GM23338 (cell line): ENCODE data around the gene SLC4A9. TPM values are rescaled to one million over a fixed set of nuclear protein-coding genes. Genes with fewer than 3 reads are reported as not detected.
A peak's percentile ranks its signal among the peaks of the same experiment; 100 is the strongest.

Experiments used
- ATAC-seq: fragments of 200-7000 bp; cut with Tn5 transposase; 3 replicates; pipeline ENCODE4 v1.9.1; 2020
- DNase-seq: peaks from one replicate; pipeline ENCODE4 v3.0.0-alpha.2; 2015; ENCODE audit warnings: low spot score
- H2AFZ ChIP-seq: fragments of 200-600 bp; sonication (generic); 2 replicates; pipeline ENCODE4 v1.8.0; 2016; ENCODE audit warnings: antibody characterized with exemption, mild to moderate bottlenecking, moderate library complexity
- H3F3A ChIP-seq: fragments of 200-600 bp; sonication (generic); replicated peaks from 2 replicates; pipeline ENCODE4 v1.8.0; 2017; ENCODE audit warnings: antibody characterized with exemption, mixed run types, low read depth
- H3K27ac ChIP-seq: fragments of 200-600 bp; sonication (generic); 2 replicates; pipeline ENCODE4 v1.6.1; 2016; ENCODE audit warnings: low read depth
- H3K27me3 ChIP-seq: fragments of 200-600 bp; sonication (generic); 2 replicates; pipeline ENCODE4 v1.8.0; 2016; ENCODE audit warnings: mild to moderate bottlenecking, mixed run types, moderate library complexity; ENCODE audit not compliant: insufficient read depth
- H3K36me3 ChIP-seq: fragments of 200-600 bp; sonication (generic); 2 replicates; pipeline ENCODE4 v1.8.0; 2016; ENCODE audit warnings: mild to moderate bottlenecking; ENCODE audit not compliant: insufficient read depth
- H3K4me1 ChIP-seq: fragments of 200-600 bp; sonication (generic); 2 replicates; pipeline ENCODE4 v1.8.0; 2016; ENCODE audit warnings: mild to moderate bottlenecking, moderate library complexity; ENCODE audit not compliant: insufficient read depth
- H3K4me2 ChIP-seq: fragments of 200-600 bp; sonication (generic); 2 replicates; pipeline ENCODE4 v1.7.1; 2017; ENCODE audit warnings: mixed run types
- H3K4me3 ChIP-seq: fragments of 200-600 bp; sonication (generic); 2 replicates; pipeline ENCODE4 v1.6.1; 2016; ENCODE audit warnings: mixed run types
- H3K79me2 ChIP-seq: fragments of 200-600 bp; sonication (generic); replicated peaks from 2 replicates; pipeline ENCODE4 v1.8.0; 2017; ENCODE audit warnings: mild to moderate bottlenecking; ENCODE audit not compliant: insufficient read depth
- H3K9me2 ChIP-seq: fragments of 200-600 bp; sonication (generic); 2 replicates; pipeline ENCODE4 v1.8.0; 2017; ENCODE audit not compliant: insufficient read depth
- H4K20me1 ChIP-seq: fragments of 200-600 bp; sonication (generic); replicated peaks from 2 replicates; pipeline ENCODE4 v1.8.0; 2017; ENCODE audit warnings: mild to moderate bottlenecking; ENCODE audit not compliant: insufficient read depth
- H3K27ac Mint-ChIP-seq: 2 replicates; pipeline ENCODE4 v1.8.0; 2020; ENCODE audit warnings: inconsistent platforms, mild to moderate bottlenecking, moderate library complexity, mixed read lengths
- H3K27me3 Mint-ChIP-seq: 3 replicates; pipeline ENCODE4 v1.8.0; 2022; ENCODE audit warnings: low read depth, mild to moderate bottlenecking, moderate library complexity, mixed read lengths, inconsistent platforms; ENCODE audit not compliant: insufficient read depth, poor library complexity
- H3K36me3 Mint-ChIP-seq: 3 replicates; pipeline ENCODE4 v1.8.0; 2021; ENCODE audit warnings: low read depth, mild to moderate bottlenecking, inconsistent platforms, moderate library complexity, mixed read lengths
- H3K4me1 Mint-ChIP-seq: 3 replicates; pipeline ENCODE4 v1.8.0; 2020; ENCODE audit warnings: mild to moderate bottlenecking, inconsistent platforms, mixed read lengths
- H3K4me3 Mint-ChIP-seq: 3 replicates; pipeline ENCODE4 v1.8.0; 2021; ENCODE audit warnings: moderate library complexity, mild to moderate bottlenecking, inconsistent platforms, mixed read lengths
- H3K9me3 Mint-ChIP-seq: 3 replicates; pipeline ENCODE4 v1.8.0; 2020; ENCODE audit warnings: moderate library complexity, mild to moderate bottlenecking, inconsistent platforms, mixed read lengths
- CTCF ChIP-seq, 2 experiments: fragments of 200-600 bp in 1 of 2; sonication (generic) in 1 of 2; conservative IDR thresholded peaks; 2 replicates each; pipeline versions ENCODE4 v1.5.1 to v1.6.1; 2016 to 2017; ENCODE audit warnings: antibody characterized with exemption in 2 of 2, low read depth in 2 of 2, mild to moderate bottlenecking in 2 of 2, moderate library complexity in 1 of 2
- EZH2 ChIP-seq: fragments of 200-600 bp; sonication (generic); IDR thresholded peaks from one replicate; pipeline ENCODE4 v1.8.0; 2017; ENCODE audit warnings: antibody characterized with exemption, mild to moderate bottlenecking, low read depth; ENCODE audit not compliant: unreplicated experiment
- EZH2phosphoT487 ChIP-seq: fragments of 200-600 bp; sonication (generic); IDR thresholded peaks from one replicate; pipeline ENCODE4 v1.8.1; 2018; ENCODE audit warnings: antibody characterized with exemption; ENCODE audit not compliant: unreplicated experiment
- NANOG ChIP-seq: IDR thresholded peaks from 2 replicates; pipeline ENCODE4 v1.6.1; 2016; ENCODE audit warnings: antibody characterized with exemption, borderline replicate concordance
- POLR2AphosphoS5 ChIP-seq: IDR thresholded peaks from 2 replicates; pipeline ENCODE4 v1.6.1; 2016; ENCODE audit warnings: antibody characterized with exemption, low read depth
- REST ChIP-seq: IDR thresholded peaks from one replicate; pipeline ENCODE4 v1.6.1; 2018; ENCODE audit warnings: antibody characterized with exemption; ENCODE audit not compliant: unreplicated experiment
- ZNF114 ChIP-seq: fragments of 250-450 bp; sonication (Bioruptor Pico); IDR thresholded peaks from 2 replicates; pipeline ENCODE4 v1.5.0; 2020; ENCODE audit warnings: mild to moderate bottlenecking, moderate library complexity
- ZNF331 ChIP-seq: fragments of 250-450 bp; sonication (Bioruptor Pico); IDR thresholded peaks from 2 replicates; pipeline ENCODE4 v1.5.0; 2020; ENCODE audit warnings: low read depth, mild to moderate bottlenecking, moderate library complexity
- polyA plus RNA-seq: library from polyadenylated mRNA; unstranded; fragments of >200 nt; fragmentation: Nextera tagmentation; extraction: Ambion mirVana; gene quantifications from 2 replicates; pipeline ENCODE4 v1.2.1, GENCODE V29; 2016
- total RNA-seq: library from RNA; depleted of rRNA; stranded (reverse); fragments of >200 nt; shearing (Covaris generic); gene quantifications from 2 replicates; pipeline ENCODE4 v1.2.3, GENCODE V29; 2014

The SLC4A9 gene
- total and polyA plus RNA-seq, 2 experiments from 2014 or later = 0.08 TPM; not detected in 1

GRCh38 chr5:140366589-140367255 is 6.7 kb downstream of the SLC4A9 start:
- Histone ChIP-seq H3K27me3 (peaks cover 11% of the 10 kb centered on the region; the same call in 1 of the 2 replicates), H3K9me2 (0 out of 2 replicates have a peak, but pooled peaks cover 2% of the 10 kb centered on the region), H3K27ac (no peak overlapping the region), H3K4me3 (no peak overlapping the region), H3K79me2 (no peaks in the 10 kb centered on the region), H3K4me1 (no peaks in the 10 kb centered on the region), H3K4me2 (no peak overlapping the region), H4K20me1 (no peaks in the 10 kb centered on the region), H3F3A (no peaks in the 10 kb centered on the region), H2AFZ (no peak overlapping the region), H3K36me3 (no peaks in the 10 kb centered on the region)
- ATAC-seq = no peak
- no peak overlapping the region for H3K27ac Mint-ChIP-seq
- no peak for DNase-seq
- peaks cover 17% of the 10 kb centered on the region for H3K27me3 Mint-ChIP-seq
- no peak overlapping the region; the same call in 2 of the 3 replicates for H3K4me3 Mint-ChIP-seq
- no peaks in the 10 kb centered on the region for H3K36me3 Mint-ChIP-seq
- TF ChIP-seq REST = no peak
- TF ChIP-seq NANOG = no peak
- TF ChIP-seq ZNF114 (CRISPR knock-in tag) = no peak
- no peak for TF ChIP-seq EZH2
- TF ChIP-seq ZNF331 = no peak
- H3K4me1 Mint-ChIP-seq = peaks cover 2% of the 10 kb centered on the region; the same call in 1 of the 3 replicates
- H3K9me3 Mint-ChIP-seq = no peaks in the 10 kb centered on the region

GRCh38 chr5:140367256-140368013 is 7.4 kb downstream of the SLC4A9 start:
- Mint-ChIP-seq H3K4me3 (no peak overlapping the region; the same call in 2 of the 3 replicates), H3K4me1 (peaks cover 2% of the 10 kb centered on the region; the same call in 1 of the 3 replicates), H3K9me3 (no peaks in the 10 kb centered on the region), H3K27me3 (peaks cover 15% of the 10 kb centered on the region), H3K27ac (no peak overlapping the region), H3K36me3 (no peaks in the 10 kb centered on the region)
- no peak overlapping the region for H3K27ac ChIP-seq
- no peak for ATAC-seq
- no peaks in the 10 kb centered on the region for H3K4me1 ChIP-seq
- DNase-seq = peak; percentile 22
- no peak overlapping the region for H3K4me2 ChIP-seq
- H3K27me3 ChIP-seq = peaks cover 11% of the 10 kb centered on the region; the same call in 1 of the 2 replicates
- H3F3A ChIP-seq = no peaks in the 10 kb centered on the region
- H3K4me3 ChIP-seq = no peak overlapping the region
- no peaks in the 10 kb centered on the region for H3K36me3 ChIP-seq
- no peaks in the 10 kb centered on the region for H3K79me2 ChIP-seq
- TF ChIP-seq CTCF (conservative IDR thresholded peaks at IDR 0.05; ENCODE audit: low read depth in 2 of 2) (peak in 1 of 2 experiments; percentile 15; a peak in 1 of 4 replicates), POLR2AphosphoS5 (no peak), EZH2phosphoT487 (no peak), EZH2 (no peak)
- H4K20me1 ChIP-seq = no peaks in the 10 kb centered on the region
- H2AFZ ChIP-seq = no peak overlapping the region
- 0 out of 2 replicates have a peak, but pooled peaks cover 2% of the 10 kb centered on the region for H3K9me2 ChIP-seq
